SK-N-SH treated with all-trans-retinoic acid at 6 μM for 48 hours (cell line): ENCODE data around the gene KNDC1.

Experiments used
- ATAC-seq: fragments of 200-7000 bp; cut with Tn5 transposase; 3 replicates; pipeline ENCODE4 v1.9.1; 2020; ENCODE audit warnings: mild to moderate bottlenecking, moderate library complexity
- BACH2 ChIP-seq: fragments of 250-450 bp; sonication (Bioruptor Pico); IDR thresholded peaks from 2 replicates; pipeline ENCODE4 v1.9.0; 2021; ENCODE audit warnings: mild to moderate bottlenecking, borderline replicate concordance
- CREB5 ChIP-seq: fragments of 250-450 bp; sonication (Bioruptor Pico); IDR thresholded peaks from 2 replicates; pipeline ENCODE4 v1.5.1; 2020; ENCODE audit warnings: low read depth, mild to moderate bottlenecking, moderate library complexity
- CSRNP3 ChIP-seq: fragments of 250-450 bp; sonication (Bioruptor Pico); IDR thresholded peaks from 2 replicates; pipeline ENCODE4 v1.5.1; 2021; ENCODE audit warnings: mild to moderate bottlenecking, moderate library complexity
- ESRRG ChIP-seq: fragments of 250-450 bp; sonication (Bioruptor Pico); IDR thresholded peaks from 2 replicates; pipeline ENCODE4 v1.6.1; 2021; ENCODE audit warnings: mild to moderate bottlenecking
- GLIS3 ChIP-seq: fragments of 250-450 bp; sonication (Bioruptor Pico); IDR thresholded peaks from 2 replicates; pipeline ENCODE4 v1.5.0; 2020; ENCODE audit warnings: mild to moderate bottlenecking, moderate library complexity
- ISL1 ChIP-seq: fragments of 250-450 bp; sonication (Bioruptor Pico); IDR thresholded peaks from 2 replicates; pipeline ENCODE4 v2.1.2; 2022; ENCODE audit warnings: mild to moderate bottlenecking, moderate library complexity
- OSR1 ChIP-seq: fragments of 250-450 bp; sonication (Bioruptor Pico); IDR thresholded peaks from 2 replicates; pipeline ENCODE4 v1.8.0; 2022; ENCODE audit warnings: moderate library complexity, mild to moderate bottlenecking, inconsistent platforms
- PATZ1 ChIP-seq: fragments of 250-450 bp; sonication (Bioruptor Pico); IDR thresholded peaks from 2 replicates; pipeline ENCODE4 v1.8.0; 2020; ENCODE audit warnings: mild to moderate bottlenecking, moderate library complexity, borderline replicate concordance
- POU6F1 ChIP-seq: fragments of 250-450 bp; sonication (Bioruptor Pico); IDR thresholded peaks from 2 replicates; pipeline ENCODE4 v1.8.0; 2021; ENCODE audit warnings: low read depth, mild to moderate bottlenecking, moderate library complexity, borderline replicate concordance
- PPARA ChIP-seq: fragments of 250-450 bp; sonication (Bioruptor Pico); IDR thresholded peaks from 2 replicates; pipeline ENCODE4 v1.5.0; 2020; ENCODE audit warnings: mild to moderate bottlenecking, borderline replicate concordance
- RARB ChIP-seq: fragments of 250-450 bp; sonication (Bioruptor Pico); IDR thresholded peaks from 2 replicates; pipeline ENCODE4 v1.8.0; 2021; ENCODE audit warnings: mild to moderate bottlenecking, moderate library complexity
- SNAI2 ChIP-seq: fragments of 250-450 bp; sonication (Bioruptor Pico); IDR thresholded peaks from 2 replicates; pipeline ENCODE4 v1.5.0; 2020; ENCODE audit warnings: mild to moderate bottlenecking, moderate library complexity
- TCF4 ChIP-seq: fragments of 250-450 bp; sonication (Bioruptor Pico); IDR thresholded peaks from 2 replicates; pipeline ENCODE4 v1.8.0; 2021; ENCODE audit warnings: mild to moderate bottlenecking, moderate library complexity, borderline replicate concordance
- TOX ChIP-seq: fragments of 250-450 bp; sonication (Bioruptor Pico); IDR thresholded peaks from 2 replicates; pipeline ENCODE4 v1.8.0; 2021; ENCODE audit warnings: mild to moderate bottlenecking, moderate library complexity, borderline replicate concordance
- TSHZ2 ChIP-seq: fragments of 250-450 bp; sonication (Bioruptor Pico); IDR thresholded peaks from 2 replicates; pipeline ENCODE4 v1.5.0; 2020; ENCODE audit warnings: mild to moderate bottlenecking, moderate library complexity
- ZC3H10 ChIP-seq: fragments of 250-450 bp; sonication (Bioruptor Pico); IDR thresholded peaks from 2 replicates; pipeline ENCODE4 v1.5.1; 2021; ENCODE audit warnings: mild to moderate bottlenecking, moderate library complexity
- ZFP3 ChIP-seq: fragments of 250-450 bp; sonication (Bioruptor Pico); IDR thresholded peaks from 2 replicates; pipeline ENCODE4 v1.5.0; 2020; ENCODE audit warnings: mild to moderate bottlenecking, moderate library complexity
- ZFP30 ChIP-seq: fragments of 450-650 bp; formaldehyde crosslinking; IDR thresholded peaks from 2 replicates; pipeline ENCODE4 v1.5.0; 2022; ENCODE audit warnings: mild to moderate bottlenecking, moderate library complexity
- ZNF565 ChIP-seq: fragments of 450-650 bp; formaldehyde crosslinking; conservative IDR thresholded peaks from 2 replicates; pipeline ENCODE4 v1.5.0; 2020; ENCODE audit warnings: low read depth, mild to moderate bottlenecking, moderate library complexity
- ZNF70 ChIP-seq: fragments of 450-650 bp; formaldehyde crosslinking; IDR thresholded peaks from 2 replicates; pipeline ENCODE4 v1.5.0; 2020; ENCODE audit warnings: mild to moderate bottlenecking, moderate library complexity
- ZNF8 ChIP-seq: fragments of 450-650 bp; formaldehyde crosslinking; IDR thresholded peaks from 2 replicates; pipeline ENCODE4 v1.5.0; 2020; ENCODE audit warnings: mild to moderate bottlenecking, moderate library complexity

KNDC1 gene

GRCh38 chr10:133198206-133198605 lies 38.2 kb downstream of the KNDC1 start:
- ATAC-seq: no peak
- no peak for TF ChIP-seq ZNF70
- TF ChIP-seq ZFP3 (CRISPR knock-in tag): no peak
- TF ChIP-seq TCF4: no peak
- TF ChIP-seq CREB5 (CRISPR knock-in tag): no peak
- no peak for TF ChIP-seq SNAI2 (CRISPR knock-in tag)
- TF ChIP-seq RARB (CRISPR knock-in tag): no peak
- TF ChIP-seq ISL1: no peak
- no peak for TF ChIP-seq ZNF8
- TF ChIP-seq OSR1 (CRISPR knock-in tag): no peak
- TF ChIP-seq BACH2 (CRISPR knock-in tag): no peak
- TF ChIP-seq ZFP30 (CRISPR knock-in tag): no peak

- TF ChIP-seq RARB (CRISPR knock-in tag) (no peak), SNAI2 (CRISPR knock-in tag) (no peak), PPARA (CRISPR knock-in tag) (no peak), PATZ1 (CRISPR knock-in tag) (no peak), CSRNP3 (CRISPR knock-in tag) (no peak), BACH2 (CRISPR knock-in tag) (no peak), ZNF70 (no peak), ZNF565 (no peak), TOX (CRISPR knock-in tag) (no peak), CREB5 (CRISPR knock-in tag) (no peak), OSR1 (CRISPR knock-in tag) (no peak), POU6F1 (CRISPR knock-in tag) (no peak), GLIS3 (CRISPR knock-in tag) (no peak), ZFP30 (CRISPR knock-in tag) (no peak), ZFP3 (CRISPR knock-in tag) (no peak), ISL1 (no peak), ZC3H10 (CRISPR knock-in tag) (no peak), ESRRG (no peak), TSHZ2 (CRISPR knock-in tag) (no peak), ZNF8 (no peak)
- ATAC-seq: no peak
These were observed 38.8 kb downstream of the KNDC1 start for GRCh38 chr10:133198621-133199487.
